IMR-90 (cell line): ENCODE measurements around the gene RNF224.

ENCODE experiments used
- BHLHE40 ChIP-seq: fragments of 150-350 bp; IDR thresholded peaks from 2 replicates; pipeline ENCODE4 v1.6.1; 2016; ENCODE audit warnings: mild to moderate bottlenecking, low read depth, low read length
- CEBPB ChIP-seq: IDR thresholded peaks from 2 replicates; pipeline ENCODE4 v1.6.1; 2012; ENCODE audit warnings: low read depth, low read length, improper control_type of control experiment
- CTCF ChIP-seq: conservative IDR thresholded peaks from 2 replicates; pipeline ENCODE4 v1.5.1; 2012; ENCODE audit warnings: mild to moderate bottlenecking, low read depth, low read length, improper control_type of control experiment
- ELK1 ChIP-seq: fragments of 150-350 bp; IDR thresholded peaks from 2 replicates; pipeline ENCODE4 v1.6.1; 2016; ENCODE audit warnings: low read depth, mild to moderate bottlenecking, low read length, moderate library complexity, borderline replicate concordance
- FOS ChIP-seq: fragments of 150-350 bp; IDR thresholded peaks from 2 replicates; pipeline ENCODE4 v1.6.1; 2016; ENCODE audit warnings: low read depth, low read length
- MAFK ChIP-seq: IDR thresholded peaks from 2 replicates; pipeline ENCODE4 v1.6.1; 2012; ENCODE audit warnings: low read depth, low read length, improper control_type of control experiment
- MAZ ChIP-seq: IDR thresholded peaks from 2 replicates; pipeline ENCODE4 v1.6.1; 2012; ENCODE audit warnings: low read depth, mild to moderate bottlenecking, low read length, improper control_type of control experiment, moderate library complexity, borderline replicate concordance
- MXI1 ChIP-seq: IDR thresholded peaks from 2 replicates; pipeline ENCODE4 v1.6.1; 2012; ENCODE audit warnings: low read depth, mild to moderate bottlenecking, low read length, moderate library complexity, borderline replicate concordance
- POLR2A ChIP-seq: IDR thresholded peaks from 2 replicates; pipeline ENCODE4 v1.6.1; 2012; ENCODE audit warnings: mild to moderate bottlenecking, low read depth, low read length
- RAD21 ChIP-seq: IDR thresholded peaks from 2 replicates; pipeline ENCODE4 v1.6.1; 2012; ENCODE audit warnings: low read length, improper control_type of control experiment
- RCOR1 ChIP-seq: IDR thresholded peaks from 2 replicates; pipeline ENCODE4 v1.6.1; 2012; ENCODE audit warnings: mild to moderate bottlenecking, low read length, improper control_type of control experiment; ENCODE audit not compliant: insufficient replicate concordance
- RFX5 ChIP-seq: IDR thresholded peaks from 2 replicates; pipeline ENCODE4 v1.8.0; 2012; ENCODE audit warnings: low read depth, mild to moderate bottlenecking, low read length, moderate library complexity
- SMC3 ChIP-seq: fragments of 150-350 bp; IDR thresholded peaks from 2 replicates; pipeline ENCODE4 v1.6.1; 2016; ENCODE audit warnings: low read depth, mild to moderate bottlenecking, antibody characterized with exemption, low read length, moderate library complexity
- USF2 ChIP-seq: fragments of 150-350 bp; IDR thresholded peaks from 2 replicates; pipeline ENCODE4 v1.6.1; 2017; ENCODE audit warnings: mild to moderate bottlenecking, antibody characterized with exemption, low read length, low read depth

- no peak for TF ChIP-seq POLR2A
- no peak for TF ChIP-seq CTCF
- TF ChIP-seq BHLHE40, result no peak
- TF ChIP-seq RAD21, result no peak
- TF ChIP-seq MXI1, result no peak
- no peak for TF ChIP-seq USF2
- TF ChIP-seq ELK1, result no peak
- no peak for TF ChIP-seq RFX5
- TF ChIP-seq FOS, result no peak
- no peak for TF ChIP-seq SMC3
- TF ChIP-seq MAFK, result no peak
- no peak for TF ChIP-seq RCOR1
- no peak for TF ChIP-seq CEBPB
- TF ChIP-seq MAZ, result no peak
Observed at GRCh38 chr9:137252555-137253506, 25.5 kb downstream of the RNF224 start.
